Tibial nerve (tissue), 3 donors: ENCODE data around the gene ZNF213.

ENCODE experiments used
- POLR2A ChIP-seq, 2 donors: fragments of 450-650 bp; IDR thresholded peaks; one replicate each; pipeline ENCODE4 v1.6.1; 2017; ENCODE audit warnings: antibody characterized with exemption in 2 of 2, mild to moderate bottlenecking in 2 of 2, moderate library complexity in 2 of 2
- TF ChIP-seq, protein P1 (sequence below), 5 experiments: fragments of 200-600 bp in 3 of 5; fragments of 450-650 bp in 2 of 5; sonication (generic) in 3 of 5; IDR thresholded peaks; one replicate each; pipeline ENCODE4 v1.5.1; 2016 to 2019; ENCODE audit warnings: antibody characterized with exemption in 5 of 5, mild to moderate bottlenecking in 3 of 5, moderate library complexity in 2 of 5

GRCh38 chr16:3097266-3097665, 37.6 kb upstream of the ZNF213 start:
- TF ChIP-seq, protein P1, sequence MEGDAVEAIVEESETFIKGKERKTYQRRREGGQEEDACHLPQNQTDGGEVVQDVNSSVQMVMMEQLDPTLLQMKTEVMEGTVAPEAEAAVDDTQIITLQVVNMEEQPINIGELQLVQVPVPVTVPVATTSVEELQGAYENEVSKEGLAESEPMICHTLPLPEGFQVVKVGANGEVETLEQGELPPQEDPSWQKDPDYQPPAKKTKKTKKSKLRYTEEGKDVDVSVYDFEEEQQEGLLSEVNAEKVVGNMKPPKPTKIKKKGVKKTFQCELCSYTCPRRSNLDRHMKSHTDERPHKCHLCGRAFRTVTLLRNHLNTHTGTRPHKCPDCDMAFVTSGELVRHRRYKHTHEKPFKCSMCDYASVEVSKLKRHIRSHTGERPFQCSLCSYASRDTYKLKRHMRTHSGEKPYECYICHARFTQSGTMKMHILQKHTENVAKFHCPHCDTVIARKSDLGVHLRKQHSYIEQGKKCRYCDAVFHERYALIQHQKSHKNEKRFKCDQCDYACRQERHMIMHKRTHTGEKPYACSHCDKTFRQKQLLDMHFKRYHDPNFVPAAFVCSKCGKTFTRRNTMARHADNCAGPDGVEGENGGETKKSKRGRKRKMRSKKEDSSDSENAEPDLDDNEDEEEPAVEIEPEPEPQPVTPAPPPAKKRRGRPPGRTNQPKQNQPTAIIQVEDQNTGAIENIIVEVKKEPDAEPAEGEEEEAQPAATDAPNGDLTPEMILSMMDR (IDR thresholded peaks at IDR 0.05), result no peak
- TF ChIP-seq POLR2A (IDR thresholded peaks at IDR 0.05), result no peak
